ENCODE results near the gene ZNF326. TPM values are rescaled to one million over a fixed set of nuclear protein-coding genes. Genes with fewer than 3 reads are reported as not detected.
"Not testable (repeated sequence)": the region's sequence is repeated elsewhere in the genome, so short reads cannot be mapped to it uniquely, and the experiment has no call there.

ZNF326 gene
- total RNA-seq, 2 experiments from 2014 or later, result 18.1 TPM

DNA sequence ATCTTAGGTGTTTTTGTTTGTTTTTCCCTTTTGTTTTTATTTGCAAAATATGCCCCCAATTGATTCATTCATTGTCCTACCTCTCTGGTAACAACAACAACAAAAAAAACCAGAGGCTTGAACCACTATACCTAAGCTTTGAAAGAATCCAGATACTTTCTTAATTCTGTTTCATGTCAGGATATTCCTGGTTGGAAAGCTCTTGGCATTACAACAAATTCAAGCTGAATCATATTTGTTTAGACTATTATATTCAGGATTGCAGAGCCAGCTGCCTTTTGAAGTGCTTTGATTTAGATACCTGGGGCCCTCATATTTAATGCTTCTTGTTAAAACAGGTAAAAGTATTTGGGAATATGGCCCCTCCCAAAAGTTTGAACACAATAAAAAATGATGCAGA, 22.9 kb upstream of the ZNF326 start:
- H3K9me3 Mint-ChIP-seq (ENCODE audit: insufficient read depth), result no peaks in the 10 kb centered on the region
- H3K4me1 Mint-ChIP-seq (ENCODE audit: low read depth), result peaks cover 5% of the 10 kb centered on the region
- ChIA-PET POLR2A (no interaction called here), CTCF (interaction anchor here (0.7 to 1.7 kb wide), 3 partner anchors 15 to 335 kb away, joined by 3 to 5 read pairs (median 3); no protein-coding TSS in a partner anchor)
- H3K27me3 Mint-ChIP-seq (ENCODE audit: low read depth), result peaks cover 4% of the 10 kb centered on the region
- H3K27ac Mint-ChIP-seq, result no peak overlapping the region
- H3K36me3 Mint-ChIP-seq (ENCODE audit: low read depth), result no peaks in the 10 kb centered on the region
- ATAC-seq (no peak), DNase-seq (no peak)
- H3K4me3 Mint-ChIP-seq, result no peak overlapping the region

DNA sequence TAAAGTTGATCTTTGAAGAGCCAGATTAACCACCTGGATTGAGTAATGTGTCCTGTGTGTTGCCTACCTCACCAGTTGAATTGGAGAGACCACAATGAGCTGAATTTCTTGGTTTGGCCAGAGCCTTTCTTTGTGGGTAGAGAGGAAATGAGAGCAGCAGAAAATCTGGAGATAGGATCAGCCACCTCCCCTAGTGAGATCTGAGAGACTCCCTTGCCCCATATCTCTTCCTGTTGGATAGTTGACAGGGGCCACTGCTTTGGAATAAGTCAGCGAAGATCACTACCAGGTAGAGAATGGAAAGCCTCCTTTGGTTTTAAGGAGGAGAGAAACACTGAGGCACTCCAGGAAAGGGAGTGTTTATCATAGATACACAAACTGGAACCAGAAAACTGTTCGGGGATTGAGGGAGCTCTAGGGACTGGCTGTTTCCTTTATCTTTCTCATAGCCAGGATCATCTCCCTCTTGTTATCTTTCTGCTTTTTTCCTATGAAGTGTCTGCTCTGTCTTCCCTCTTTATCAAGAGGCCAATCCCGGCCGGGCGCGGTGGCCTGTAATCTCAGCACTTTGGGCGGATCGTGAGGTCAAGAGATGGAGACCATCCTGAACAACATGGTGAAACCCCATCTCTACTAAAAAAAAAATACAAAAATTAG, 21.3 kb upstream of the ZNF326 start:
- no peak overlapping the region for H3K4me3 Mint-ChIP-seq
- H3K4me1 Mint-ChIP-seq (ENCODE audit: low read depth), result peaks cover 4% of the 10 kb centered on the region
- H3K9me3 Mint-ChIP-seq (ENCODE audit: insufficient read depth), result no peaks in the 10 kb centered on the region
- ATAC-seq (no peak), DNase-seq (no peak)
- ChIA-PET POLR2A (no interaction called here), CTCF (no interaction called here)
- H3K27me3 Mint-ChIP-seq (ENCODE audit: low read depth), result peaks cover 4% of the 10 kb centered on the region
- no peak overlapping the region for H3K27ac Mint-ChIP-seq
- H3K36me3 Mint-ChIP-seq (ENCODE audit: low read depth), result no peaks in the 10 kb centered on the region

- H3K36me3 Mint-ChIP-seq (ENCODE audit: low read depth), result no peaks in the 10 kb centered on the region
- POLR2A ChIA-PET, result no interaction called here
- ATAC-seq, result no peak
- peaks cover 4% of the 10 kb centered on the region for H3K4me1 Mint-ChIP-seq (ENCODE audit: low read depth)
- H3K27ac Mint-ChIP-seq, result no peak overlapping the region
- CTCF ChIA-PET, result no interaction called here
- H3K9me3 Mint-ChIP-seq (ENCODE audit: insufficient read depth), result no peaks in the 10 kb centered on the region
- no peak for DNase-seq
- no peak overlapping the region for H3K4me3 Mint-ChIP-seq
- H3K27me3 Mint-ChIP-seq (ENCODE audit: low read depth), result peaks cover 4% of the 10 kb centered on the region
Observed at GRCh38 chr1:89974256-89974655, 20.7 kb upstream of the ZNF326 start.

DNA sequence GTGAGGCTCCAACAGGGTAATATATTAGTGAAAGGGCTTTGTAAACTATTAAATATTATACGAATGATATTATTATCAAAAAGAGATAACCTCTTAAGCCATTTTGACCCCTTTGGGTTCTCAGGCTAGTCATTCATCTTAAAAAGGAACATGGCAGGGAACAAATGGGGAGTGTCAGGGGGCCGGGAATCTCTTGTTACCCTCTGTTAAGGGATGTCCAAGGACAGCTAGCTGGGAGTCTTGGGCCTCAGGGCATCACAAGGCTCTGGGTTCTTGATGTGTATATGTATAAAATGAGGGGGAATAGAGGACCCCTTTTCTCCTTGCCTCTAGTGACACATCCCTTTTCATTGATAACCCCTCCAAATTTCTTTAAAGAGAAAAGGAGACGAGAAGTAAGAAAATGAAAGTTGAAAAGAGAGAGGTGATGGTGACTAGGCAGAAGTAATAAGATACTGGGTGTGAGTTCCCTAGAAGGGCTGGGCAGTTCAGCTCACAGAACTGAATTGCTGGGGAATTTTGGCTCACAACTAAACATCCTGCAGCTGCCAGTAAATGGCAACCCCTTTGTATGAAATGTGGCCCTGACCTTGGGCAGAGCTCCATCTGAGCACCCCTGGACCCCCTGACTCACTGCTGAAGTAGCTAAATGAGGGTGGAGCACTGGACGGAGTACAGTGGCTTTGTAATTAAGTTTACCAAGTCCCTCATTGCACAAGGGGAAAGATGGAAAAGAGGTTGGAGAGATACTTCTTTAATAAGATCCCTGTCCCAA, 20.0 kb upstream of the ZNF326 start:
- no peak overlapping the region for H3K4me3 Mint-ChIP-seq
- ATAC-seq, result no peak
- ChIA-PET POLR2A (no interaction called here), CTCF (interaction anchor here (4.4 kb wide), 1 partner anchor 13 kb away, joined by 28 read pairs; no protein-coding TSS in a partner anchor)
- no peak for DNase-seq
- H3K27ac Mint-ChIP-seq, result no peak overlapping the region
- peaks cover 4% of the 10 kb centered on the region for H3K27me3 Mint-ChIP-seq (ENCODE audit: low read depth)
- peaks cover 4% of the 10 kb centered on the region for H3K4me1 Mint-ChIP-seq (ENCODE audit: low read depth)
- H3K36me3 Mint-ChIP-seq (ENCODE audit: low read depth), result no peaks in the 10 kb centered on the region
- H3K9me3 Mint-ChIP-seq (ENCODE audit: insufficient read depth), result no peaks in the 10 kb centered on the region

- peaks cover 4% of the 10 kb centered on the region for H3K27me3 Mint-ChIP-seq (ENCODE audit: low read depth)
- ATAC-seq, result no peak
- H3K4me3 Mint-ChIP-seq, result no peak overlapping the region
- peaks cover 4% of the 10 kb centered on the region for H3K4me1 Mint-ChIP-seq (ENCODE audit: low read depth)
- no peaks in the 10 kb centered on the region for H3K36me3 Mint-ChIP-seq (ENCODE audit: low read depth)
- no peaks in the 10 kb centered on the region for H3K9me3 Mint-ChIP-seq (ENCODE audit: insufficient read depth)
- no peak overlapping the region for H3K27ac Mint-ChIP-seq
- POLR2A ChIA-PET, result no interaction called here
- CTCF ChIA-PET, result interaction anchor here (1.3 to 4.4 kb wide), 2 partner anchors 12 kb away, joined by 4 to 28 read pairs; no protein-coding TSS in a partner anchor
- no peak for DNase-seq
Observed at GRCh38 chr1:89975540-89976125, 19.3 kb upstream of the ZNF326 start.

DNA sequence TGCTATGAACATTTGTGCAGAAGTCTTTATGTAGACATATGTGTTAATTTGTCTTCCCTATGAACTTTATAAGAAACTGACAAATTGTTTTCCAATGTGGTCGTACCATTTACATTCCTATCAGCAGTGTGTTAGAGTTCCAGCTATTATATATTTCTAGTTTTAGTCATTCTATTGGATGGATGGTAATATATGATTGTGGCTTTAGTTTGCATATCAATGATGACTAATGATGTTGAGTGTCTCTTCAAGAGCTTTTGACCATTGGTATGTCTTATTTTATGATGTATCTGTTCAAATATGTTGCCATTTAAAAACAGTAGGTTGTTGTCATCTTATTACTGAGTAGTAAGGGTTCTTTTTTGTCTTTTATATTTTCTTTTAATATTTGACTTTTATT, 16.2 kb upstream of the ZNF326 start:
- H3K4me3 Mint-ChIP-seq, result no peak overlapping the region
- no peak for DNase-seq
- no peaks in the 10 kb centered on the region for H3K4me1 Mint-ChIP-seq (ENCODE audit: low read depth)
- H3K27me3 Mint-ChIP-seq (ENCODE audit: low read depth), result peaks cover under 1% of the 10 kb centered on the region
- ChIA-PET POLR2A (no interaction called here), CTCF (interaction anchor here (1.1 to 4.4 kb wide), 2 partner anchors 9 to 19 kb away, joined by 3 to 28 read pairs; no protein-coding TSS in a partner anchor)
- ATAC-seq, result no peak
- H3K36me3 Mint-ChIP-seq (ENCODE audit: low read depth), result no peaks in the 10 kb centered on the region
- H3K9me3 Mint-ChIP-seq (ENCODE audit: insufficient read depth), result no peaks in the 10 kb centered on the region
- no peak overlapping the region for H3K27ac Mint-ChIP-seq

DNA sequence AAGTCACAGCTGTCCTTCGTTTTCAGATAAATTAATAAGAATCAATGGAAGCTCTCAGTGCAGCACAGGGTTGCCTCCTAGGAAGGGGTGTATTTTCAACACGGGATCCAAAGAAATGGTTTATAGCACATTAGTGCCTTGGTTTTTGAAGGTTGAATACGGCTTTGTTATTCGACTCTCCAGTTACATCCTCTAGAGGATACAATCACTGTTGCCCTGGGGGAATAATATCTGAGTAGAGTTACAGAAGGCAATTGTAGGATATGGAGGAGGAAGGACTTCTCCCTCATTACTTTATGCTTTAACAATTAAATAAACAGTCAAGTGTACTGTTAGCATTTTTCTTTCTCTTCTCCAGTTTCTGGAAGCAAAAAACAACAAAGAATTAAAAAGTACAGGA, 14.3 kb upstream of the ZNF326 start:
- ATAC-seq (no peak), DNase-seq (no peak)
- H3K27ac Mint-ChIP-seq, result no peak overlapping the region
- POLR2A ChIA-PET, result no interaction called here
- no peaks in the 10 kb centered on the region for H3K9me3 Mint-ChIP-seq (ENCODE audit: insufficient read depth)
- CTCF ChIA-PET, result no interaction called here
- H3K27me3 Mint-ChIP-seq (ENCODE audit: low read depth), result peaks cover 3% of the 10 kb centered on the region
- no peaks in the 10 kb centered on the region for H3K36me3 Mint-ChIP-seq (ENCODE audit: low read depth)
- no peak overlapping the region for H3K4me3 Mint-ChIP-seq
- H3K4me1 Mint-ChIP-seq (ENCODE audit: low read depth), result no peaks in the 10 kb centered on the region

GRCh38 chr1:89982846-89983245, 12.1 kb upstream of the ZNF326 start:
- H3K36me3 Mint-ChIP-seq (ENCODE audit: low read depth); ATAC-seq; H3K27me3 Mint-ChIP-seq (ENCODE audit: low read depth); H3K27ac Mint-ChIP-seq; H3K4me1 Mint-ChIP-seq (ENCODE audit: low read depth); CTCF ChIA-PET; DNase-seq; POLR2A ChIA-PET; H3K9me3 Mint-ChIP-seq (ENCODE audit: insufficient read depth); H3K4me3 Mint-ChIP-seq: not testable (repeated sequence)

GRCh38 chr1:89984564-89985116, 10.3 kb upstream of the ZNF326 start:
- H3K4me1 Mint-ChIP-seq (ENCODE audit: low read depth); DNase-seq; H3K4me3 Mint-ChIP-seq; H3K27ac Mint-ChIP-seq; ATAC-seq; H3K36me3 Mint-ChIP-seq (ENCODE audit: low read depth); H3K9me3 Mint-ChIP-seq (ENCODE audit: insufficient read depth); H3K27me3 Mint-ChIP-seq (ENCODE audit: low read depth): not testable (repeated sequence)
- CTCF ChIA-PET, result interaction anchor here (1.7 to 2.2 kb wide), 2 partner anchors 141 to 181 kb away, joined by 9 to 10 read pairs; no protein-coding TSS in a partner anchor
- POLR2A ChIA-PET, result interaction anchor here (0.6 kb wide), 1 partner anchor 142 kb away, joined by 3 read pairs; no protein-coding TSS in a partner anchor

GRCh38 chr1:89986020-89986419, 8.9 kb upstream of the ZNF326 start:
- no peaks in the 10 kb centered on the region for H3K36me3 Mint-ChIP-seq (ENCODE audit: low read depth)
- no peaks in the 10 kb centered on the region for H3K9me3 Mint-ChIP-seq (ENCODE audit: insufficient read depth)
- peaks cover 11% of the 10 kb centered on the region for H3K27me3 Mint-ChIP-seq (ENCODE audit: low read depth)
- ATAC-seq, result no peak
- POLR2A ChIA-PET, result no interaction called here
- CTCF ChIA-PET, result interaction anchor here (1.5 to 6.9 kb wide), 7 partner anchors 9 to 205 kb away, joined by 3 to 63 read pairs (median 10); no protein-coding TSS in a partner anchor
- H3K4me3 Mint-ChIP-seq, result no peak overlapping the region
- no peaks in the 10 kb centered on the region for H3K4me1 Mint-ChIP-seq (ENCODE audit: low read depth)
- no peak overlapping the region for H3K27ac Mint-ChIP-seq
- no peak for DNase-seq

- H3K27me3 Mint-ChIP-seq (ENCODE audit: low read depth), result peaks cover 19% of the 10 kb centered on the region
- peak; percentile 73 for DNase-seq
- H3K4me1 Mint-ChIP-seq (ENCODE audit: low read depth), result no peaks in the 10 kb centered on the region
- ATAC-seq, result peak; percentile 88
- no peaks in the 10 kb centered on the region for H3K36me3 Mint-ChIP-seq (ENCODE audit: low read depth)
- CTCF ChIA-PET, result interaction anchor here (0.6 to 6.9 kb wide), 13 partner anchors 11 to 503 kb away, joined by 3 to 63 read pairs (median 5); no protein-coding TSS in a partner anchor
- no peak overlapping the region for H3K27ac Mint-ChIP-seq
- POLR2A ChIA-PET, result no interaction called here
- no peaks in the 10 kb centered on the region for H3K9me3 Mint-ChIP-seq (ENCODE audit: insufficient read depth)
- no peak overlapping the region for H3K4me3 Mint-ChIP-seq
Observed at GRCh38 chr1:89987159-89987819, 7.6 kb upstream of the ZNF326 start.

Measured in activated CD8-positive, alpha-beta T cell treated with anti-CD3 and anti-CD28 coated beads, Interleukin-2, amount 10 ng/mL, durations not matched to agents 7 days and 5 days (primary cell).